Amniotic epithelial cell (primary cell): ENCODE results near the gene MTCL3.

Source experiments
- DNase-seq: peaks from one replicate; pipeline ENCODE4 v3.0.0-alpha.2; 2010; ENCODE audit warnings: low read depth

The MTCL3 gene

GRCh38 chr6:127515234-127515793 lies 3.8 kb downstream of the MTCL3 start:
- DNase-seq: peak; percentile 9

GRCh38 chr6:127514773-127515227 lies 4.3 kb downstream of the MTCL3 start:
- DNase-seq: peak; percentile 33

- no peak for DNase-seq
Measured at GRCh38 chr6:127514179-127514772, 4.9 kb downstream of the MTCL3 start.

- no peak for DNase-seq
Measured at GRCh38 chr6:127513425-127513824, 5.7 kb downstream of the MTCL3 start.

GRCh38 chr6:127510876-127511275 lies 8.3 kb downstream of the MTCL3 start:
- DNase-seq: no peak

GRCh38 chr6:127506894-127507293 lies 12.2 kb downstream of the MTCL3 start:
- DNase-seq: no peak

- DNase-seq: no peak
Measured at GRCh38 chr6:127503022-127503421, 16.1 kb downstream of the MTCL3 start.

- DNase-seq: no peak
Measured at GRCh38 chr6:127497410-127497809, 21.7 kb downstream of the MTCL3 start.

GRCh38 chr6:127496471-127496870 lies 22.7 kb downstream of the MTCL3 start:
- peak; percentile 36 for DNase-seq

GRCh38 chr6:127494240-127494767 lies 24.8 kb downstream of the MTCL3 start:
- DNase-seq: no peak

GRCh38 chr6:127489248-127489647 lies 29.9 kb downstream of the MTCL3 start:
- no peak for DNase-seq

GRCh38 chr6:127486934-127487333 lies 32.2 kb downstream of the MTCL3 start:
- no peak for DNase-seq

GRCh38 chr6:127484212-127484863 lies 34.8 kb downstream of the MTCL3 start:
- peak; percentile 50 for DNase-seq

- DNase-seq: no peak
Measured at GRCh38 chr6:127483399-127484055, 35.6 kb downstream of the MTCL3 start.

- no peak for DNase-seq
Measured at GRCh38 chr6:127482325-127482724, 36.8 kb downstream of the MTCL3 start.

GRCh38 chr6:127481628-127482027 lies 37.5 kb downstream of the MTCL3 start:
- peak; percentile 78 for DNase-seq

GRCh38 chr6:127481111-127481510 lies 38.0 kb downstream of the MTCL3 start:
- no peak for DNase-seq

GRCh38 chr6:127477658-127478057 lies 41.5 kb downstream of the MTCL3 start:
- no peak for DNase-seq

GRCh38 chr6:127475823-127476176 lies 43.3 kb downstream of the MTCL3 start:
- DNase-seq: no peak

GRCh38 chr6:127475135-127475822 lies 43.9 kb downstream of the MTCL3 start:
- no peak for DNase-seq

GRCh38 chr6:127471379-127472255 lies 47.5 kb downstream of the MTCL3 start:
- no peak for DNase-seq
